ENCODE measurements around the gene DIP2C. TPM values are rescaled to one million over a fixed set of nuclear protein-coding genes. Genes with fewer than 3 reads are reported as not detected.

DIP2C gene
- total and polyA plus RNA-seq, 2 donors = 21.0 to 24.3 TPM

GRCh38 chr10:677038-677437 is 12.4 kb downstream of the DIP2C start:
- no peak overlapping the region for H3K4me3 ChIP-seq (ENCODE audit: low read depth, low read length)
- no peaks in the 10 kb centered on the region for H3K36me3 ChIP-seq (ENCODE audit: insufficient read depth)
- no peak for DNase-seq (ENCODE audit: extremely low spot score)
- 99% methylated on average over 1 of the region's 1 CpG for WGBS
- no peak overlapping the region for H3K27ac ChIP-seq (ENCODE audit: low read depth)
- H3K4me1 ChIP-seq (ENCODE audit: insufficient read depth) = no peaks in the 10 kb centered on the region

DNA sequence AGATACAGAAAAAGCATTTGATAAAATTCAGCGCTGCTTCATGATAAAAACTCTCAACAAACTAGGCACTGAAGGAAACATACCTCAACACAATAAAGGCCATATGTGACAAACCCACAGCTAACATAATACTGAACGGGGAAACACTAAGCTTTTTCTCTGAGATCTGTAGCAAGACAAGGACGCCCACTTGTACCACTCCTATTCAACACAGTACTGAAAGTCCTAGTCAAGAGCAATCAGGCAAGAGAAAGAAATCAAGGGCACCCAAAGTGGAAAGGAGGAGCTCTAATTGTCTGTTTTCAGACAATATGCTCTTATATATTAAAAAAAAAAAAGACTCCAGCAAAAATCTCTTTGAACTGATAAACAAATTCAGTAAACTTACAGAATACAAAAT is 13.3 kb downstream of the DIP2C start:
- H3K27ac ChIP-seq (ENCODE audit: low read depth) = no peak overlapping the region
- 96% methylated on average over 3 of the region's 3 CpGs for WGBS
- H3K36me3 ChIP-seq (ENCODE audit: insufficient read depth) = no peaks in the 10 kb centered on the region
- no peaks in the 10 kb centered on the region for H3K4me1 ChIP-seq (ENCODE audit: insufficient read depth)
- no peak overlapping the region for H3K4me3 ChIP-seq (ENCODE audit: low read depth, low read length)
- DNase-seq (ENCODE audit: extremely low spot score) = no peak

DNA sequence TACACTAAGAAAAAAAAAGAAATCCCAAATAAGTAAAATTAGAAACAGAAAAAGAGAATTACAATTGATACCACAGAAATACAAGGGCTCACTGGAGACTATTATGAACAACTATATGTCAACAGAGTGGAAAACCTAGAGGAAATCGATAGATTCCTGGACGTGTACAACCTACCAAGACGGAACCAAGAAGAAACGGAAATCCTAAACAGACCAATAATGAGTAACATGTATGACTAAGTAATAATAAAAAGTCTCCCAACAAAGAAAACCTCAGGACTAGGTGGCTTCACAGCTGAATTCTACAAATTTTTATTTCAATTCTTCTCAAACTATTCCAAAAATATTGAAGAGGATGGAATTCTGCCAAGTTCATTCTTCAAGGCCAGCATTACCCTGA is 13.9 kb downstream of the DIP2C start:
- no peaks in the 10 kb centered on the region for H3K36me3 ChIP-seq (ENCODE audit: insufficient read depth)
- no peak overlapping the region for H3K4me3 ChIP-seq (ENCODE audit: low read depth, low read length)
- no peaks in the 10 kb centered on the region for H3K4me1 ChIP-seq (ENCODE audit: insufficient read depth)
- no peak overlapping the region for H3K27ac ChIP-seq (ENCODE audit: low read depth)
- WGBS = 94% methylated on average over 4 of the region's 4 CpGs
- no peak for DNase-seq (ENCODE audit: extremely low spot score)

DNA sequence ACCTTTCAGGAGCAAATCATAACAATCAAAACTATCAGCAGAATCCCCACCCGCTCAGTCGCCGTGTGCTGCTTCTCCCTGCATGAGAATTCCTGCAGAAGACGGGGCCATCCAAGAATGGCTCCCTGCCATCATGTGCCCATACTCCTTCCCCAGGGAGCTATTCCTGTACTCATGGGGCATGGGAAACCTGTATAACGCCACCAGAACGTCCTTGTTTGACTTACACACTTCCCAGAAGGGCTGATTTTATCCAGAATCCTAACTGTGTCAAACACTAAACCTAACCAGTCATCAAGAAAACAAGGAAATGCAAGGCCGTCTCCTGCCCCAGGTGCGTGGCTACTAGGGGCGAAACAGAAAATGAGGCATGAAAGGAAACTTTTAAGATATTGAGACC is 16.0 kb downstream of the DIP2C start:
- Histone ChIP-seq H3K4me3 (ENCODE audit: low read depth, low read length) (no peak overlapping the region), H3K4me1 (ENCODE audit: insufficient read depth) (no peaks in the 10 kb centered on the region), H3K27ac (ENCODE audit: low read depth) (no peak overlapping the region), H3K36me3 (ENCODE audit: insufficient read depth) (no peaks in the 10 kb centered on the region)
- no peak for DNase-seq (ENCODE audit: extremely low spot score)
- WGBS = 83% methylated on average over 9 of the region's 9 CpGs

GRCh38 chr10:672992-673391 is 16.5 kb downstream of the DIP2C start:
- Histone ChIP-seq H3K4me1 (ENCODE audit: insufficient read depth) (no peaks in the 10 kb centered on the region), H3K27ac (ENCODE audit: low read depth) (no peak overlapping the region), H3K4me3 (ENCODE audit: low read depth, low read length) (no peak overlapping the region), H3K36me3 (ENCODE audit: insufficient read depth) (no peaks in the 10 kb centered on the region)
- no peak for DNase-seq (ENCODE audit: extremely low spot score)
- 88% methylated on average over 5 of the region's 5 CpGs for WGBS

DNA sequence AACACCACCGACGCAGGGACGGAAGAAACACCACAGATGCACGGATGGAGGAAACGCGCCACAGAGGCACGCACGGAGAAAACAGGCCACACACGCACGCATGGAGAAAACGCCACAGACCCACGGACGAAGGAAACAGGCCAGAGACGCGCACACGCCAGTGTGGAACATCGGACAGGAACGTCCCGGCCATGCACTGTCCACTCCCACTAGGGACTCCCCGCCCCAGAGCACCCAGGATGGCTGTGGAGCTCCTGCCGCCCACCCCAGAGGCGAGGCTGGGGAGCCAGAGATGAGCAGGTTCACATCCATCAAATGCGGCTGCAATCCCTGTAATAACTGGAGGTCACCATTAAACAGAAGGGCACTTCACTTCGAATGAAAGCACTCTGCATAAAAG is 17.3 kb downstream of the DIP2C start:
- H3K4me3 ChIP-seq (ENCODE audit: low read depth, low read length) = no peak overlapping the region
- DNase-seq (ENCODE audit: extremely low spot score) = no peak
- H3K36me3 ChIP-seq (ENCODE audit: insufficient read depth) = no peaks in the 10 kb centered on the region
- 95% methylated on average over 24 of the region's 24 CpGs for WGBS
- no peak overlapping the region for H3K27ac ChIP-seq (ENCODE audit: low read depth)
- no peaks in the 10 kb centered on the region for H3K4me1 ChIP-seq (ENCODE audit: insufficient read depth)

GRCh38 chr10:670990-671389 is 18.5 kb downstream of the DIP2C start:
- WGBS = 90% methylated on average over 26 of the region's 26 CpGs
- Histone ChIP-seq H3K4me1 (ENCODE audit: insufficient read depth) (no peaks in the 10 kb centered on the region), H3K36me3 (ENCODE audit: insufficient read depth) (no peaks in the 10 kb centered on the region), H3K4me3 (ENCODE audit: low read depth, low read length) (no peak overlapping the region), H3K27ac (ENCODE audit: low read depth) (no peak overlapping the region)
- DNase-seq (ENCODE audit: extremely low spot score) = no peak

DNA sequence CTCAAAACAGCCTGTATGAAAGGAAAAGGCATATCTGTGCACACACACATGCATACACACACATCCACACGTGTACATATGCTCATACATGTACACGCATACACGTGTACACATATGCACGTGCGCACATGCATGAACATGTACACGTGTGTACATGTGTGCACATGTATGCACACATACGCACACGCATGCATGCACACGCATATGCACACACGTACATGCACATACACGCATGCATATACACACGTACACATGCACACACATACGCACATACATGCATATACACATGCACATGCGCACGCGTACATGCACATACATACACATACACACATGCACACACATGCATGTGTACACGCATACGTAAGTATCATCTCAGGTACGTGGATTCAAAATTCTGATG is 19.4 kb downstream of the DIP2C start:
- H3K36me3 ChIP-seq (ENCODE audit: insufficient read depth) = no peaks in the 10 kb centered on the region
- no peak overlapping the region for H3K4me3 ChIP-seq (ENCODE audit: low read depth, low read length)
- 89% methylated on average over 19 of the region's 19 CpGs for WGBS
- no peak overlapping the region for H3K27ac ChIP-seq (ENCODE audit: low read depth)
- no peak for DNase-seq (ENCODE audit: extremely low spot score)
- no peaks in the 10 kb centered on the region for H3K4me1 ChIP-seq (ENCODE audit: insufficient read depth)

- Histone ChIP-seq H3K4me1 (ENCODE audit: insufficient read depth) (no peaks in the 10 kb centered on the region), H3K36me3 (ENCODE audit: insufficient read depth) (no peaks in the 10 kb centered on the region), H3K27ac (ENCODE audit: low read depth) (no peak overlapping the region), H3K4me3 (ENCODE audit: low read depth, low read length) (no peak overlapping the region)
- WGBS = 92% methylated on average over 17 of the region's 17 CpGs
- no peak for DNase-seq (ENCODE audit: extremely low spot score)
Measured at GRCh38 chr10:668786-669485, 20.5 kb downstream of the DIP2C start.

GRCh38 chr10:667602-668143 is 21.8 kb downstream of the DIP2C start:
- Histone ChIP-seq H3K36me3 (ENCODE audit: insufficient read depth) (no peaks in the 10 kb centered on the region), H3K4me1 (ENCODE audit: insufficient read depth) (no peaks in the 10 kb centered on the region), H3K27ac (ENCODE audit: low read depth) (no peak overlapping the region), H3K4me3 (ENCODE audit: low read depth, low read length) (no peak overlapping the region)
- WGBS = 97% methylated on average over 7 of the region's 7 CpGs
- DNase-seq (ENCODE audit: extremely low spot score) = no peak

DNA sequence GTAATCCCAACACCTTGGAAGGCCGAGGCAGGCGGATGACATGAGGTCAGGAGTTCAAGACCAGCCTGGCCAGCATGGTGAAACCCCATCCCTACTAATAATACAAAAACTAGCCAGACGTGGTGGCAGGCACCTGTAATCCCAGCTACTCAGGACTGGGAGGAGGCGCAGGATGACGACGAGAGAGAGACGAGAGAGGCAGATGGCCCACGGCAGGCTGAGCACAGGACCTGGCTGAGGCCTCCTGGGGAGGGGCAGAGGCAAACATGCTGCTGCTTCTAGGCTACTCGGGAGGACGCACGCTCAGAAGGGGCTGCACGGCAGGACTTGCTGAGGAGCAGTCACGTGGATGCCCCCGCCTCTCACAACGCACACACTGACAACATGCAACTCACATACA is 22.4 kb downstream of the DIP2C start:
- Histone ChIP-seq H3K27ac (ENCODE audit: low read depth) (no peak overlapping the region), H3K36me3 (ENCODE audit: insufficient read depth) (no peaks in the 10 kb centered on the region), H3K4me1 (ENCODE audit: insufficient read depth) (no peaks in the 10 kb centered on the region), H3K4me3 (ENCODE audit: low read depth, low read length) (no peak overlapping the region)
- no peak for DNase-seq (ENCODE audit: extremely low spot score)
- WGBS = 90% methylated on average over 15 of the region's 15 CpGs

GRCh38 chr10:666237-667012 is 23.0 kb downstream of the DIP2C start:
- DNase-seq (ENCODE audit: extremely low spot score) = no peak
- peak overlapping the region; percentile 7 for H3K4me3 ChIP-seq (ENCODE audit: low read depth, low read length)
- H3K27ac ChIP-seq (ENCODE audit: low read depth) = no peak overlapping the region
- no peaks in the 10 kb centered on the region for H3K36me3 ChIP-seq (ENCODE audit: insufficient read depth)
- WGBS = 78% methylated on average over 37 of the region's 37 CpGs
- no peaks in the 10 kb centered on the region for H3K4me1 ChIP-seq (ENCODE audit: insufficient read depth)

DNA sequence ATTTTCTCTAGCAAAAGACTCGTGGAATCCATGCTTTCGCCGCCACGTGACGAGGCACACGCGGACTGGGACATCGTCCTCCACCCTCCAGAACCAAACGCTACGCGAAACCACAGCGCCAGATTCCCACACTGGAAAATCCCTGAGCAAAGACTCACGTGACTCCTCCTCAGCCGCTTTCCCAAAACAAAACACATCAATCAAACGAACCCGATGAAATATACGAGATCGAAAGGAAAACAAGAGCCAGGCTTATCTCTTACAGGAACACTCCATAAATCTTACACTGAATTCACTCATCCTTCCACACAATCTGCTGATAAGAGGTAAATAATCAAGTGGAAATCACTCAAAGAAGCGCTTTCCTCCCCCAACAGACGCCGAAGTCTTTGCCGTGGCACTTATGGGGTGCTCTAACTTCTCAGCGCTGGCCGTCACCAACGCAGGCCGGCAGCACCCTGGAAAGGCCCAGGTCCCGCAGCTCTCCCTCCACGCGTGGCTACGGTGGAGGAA is 23.8 kb downstream of the DIP2C start:
- Histone ChIP-seq H3K27ac (ENCODE audit: low read depth) (peak overlapping the region; percentile 68), H3K4me1 (ENCODE audit: insufficient read depth) (no peaks in the 10 kb centered on the region), H3K36me3 (ENCODE audit: insufficient read depth) (no peaks in the 10 kb centered on the region), H3K4me3 (ENCODE audit: low read depth, low read length) (peak overlapping the region; percentile 6)
- DNase-seq (ENCODE audit: extremely low spot score) = no peak
- 27% methylated on average over 30 of the region's 30 CpGs for WGBS

DNA sequence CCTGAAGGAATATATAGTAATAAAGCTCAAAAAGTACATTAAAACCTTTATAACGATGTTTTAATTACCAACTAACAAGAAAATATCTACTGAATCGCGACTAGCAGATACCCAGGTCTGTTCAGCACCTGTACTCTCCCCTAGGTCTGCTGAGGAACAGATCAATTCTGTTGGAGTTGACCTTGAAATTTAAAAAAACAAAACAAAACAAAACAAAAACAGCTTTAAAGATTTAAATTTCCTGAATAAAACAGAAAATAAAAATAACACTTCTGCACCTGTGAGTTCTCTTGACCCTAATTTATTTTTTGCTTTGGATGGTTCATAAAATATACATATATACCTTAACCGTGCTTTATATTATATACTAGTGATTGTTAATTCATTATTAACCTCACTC is 24.6 kb downstream of the DIP2C start:
- WGBS = 95% methylated on average over 4 of the region's 4 CpGs
- H3K27ac ChIP-seq (ENCODE audit: low read depth) = no peak overlapping the region
- DNase-seq (ENCODE audit: extremely low spot score) = no peak
- no peaks in the 10 kb centered on the region for H3K36me3 ChIP-seq (ENCODE audit: insufficient read depth)
- no peaks in the 10 kb centered on the region for H3K4me1 ChIP-seq (ENCODE audit: insufficient read depth)
- H3K4me3 ChIP-seq (ENCODE audit: low read depth, low read length) = no peak overlapping the region

Data from urinary bladder (tissue), 4 donors.